ENCODE data around the gene ASPA.

DNA sequence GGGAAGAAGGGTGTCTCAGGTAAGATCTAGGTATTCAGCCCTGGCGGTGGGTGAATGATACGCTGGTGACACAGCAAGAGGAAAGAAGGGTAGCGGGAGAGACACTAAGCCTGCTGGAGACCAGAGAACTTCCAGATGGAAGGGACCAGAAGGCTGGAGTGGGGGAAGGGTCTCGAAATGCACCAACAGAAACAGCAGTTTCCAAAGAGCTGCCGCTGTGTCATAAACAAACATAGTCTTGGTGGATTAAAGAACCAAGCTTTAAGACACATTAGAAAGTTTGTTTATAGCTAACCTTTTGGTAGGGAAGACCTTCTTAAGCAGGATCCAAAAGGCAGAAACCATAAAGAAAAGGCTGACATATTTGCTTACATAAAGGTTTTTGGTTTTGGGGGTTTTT is 60.9 kb downstream of the ASPA start:
- TF ChIP-seq EZH2 (conservative IDR thresholded peaks at IDR 0.05; ENCODE audit: low read depth, low read length) (no peak), HMG20A (CRISPR knock-in tag; IDR thresholded peaks at IDR 0.05; ENCODE audit: borderline replicate concordance) (no peak)
- TF ChIP-seq, protein P1, sequence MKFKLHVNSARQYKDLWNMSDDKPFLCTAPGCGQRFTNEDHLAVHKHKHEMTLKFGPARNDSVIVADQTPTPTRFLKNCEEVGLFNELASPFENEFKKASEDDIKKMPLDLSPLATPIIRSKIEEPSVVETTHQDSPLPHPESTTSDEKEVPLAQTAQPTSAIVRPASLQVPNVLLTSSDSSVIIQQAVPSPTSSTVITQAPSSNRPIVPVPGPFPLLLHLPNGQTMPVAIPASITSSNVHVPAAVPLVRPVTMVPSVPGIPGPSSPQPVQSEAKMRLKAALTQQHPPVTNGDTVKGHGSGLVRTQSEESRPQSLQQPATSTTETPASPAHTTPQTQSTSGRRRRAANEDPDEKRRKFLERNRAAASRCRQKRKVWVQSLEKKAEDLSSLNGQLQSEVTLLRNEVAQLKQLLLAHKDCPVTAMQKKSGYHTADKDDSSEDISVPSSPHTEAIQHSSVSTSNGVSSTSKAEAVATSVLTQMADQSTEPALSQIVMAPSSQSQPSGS (CRISPR knock-in tag; IDR thresholded peaks at IDR 0.05) = no peak
